ENCODE measurements around the gene HS6ST1. TPM values are rescaled to one million over a fixed set of nuclear protein-coding genes. Genes with fewer than 3 reads are reported as not detected.
"Not testable (repeated sequence)": the region's sequence is repeated elsewhere in the genome, so short reads cannot be mapped to it uniquely, and the experiment has no call there.

HS6ST1 gene
- total RNA-seq, 2 experiments from 2014 or later = 16.1 to 17.4 TPM

DNA sequence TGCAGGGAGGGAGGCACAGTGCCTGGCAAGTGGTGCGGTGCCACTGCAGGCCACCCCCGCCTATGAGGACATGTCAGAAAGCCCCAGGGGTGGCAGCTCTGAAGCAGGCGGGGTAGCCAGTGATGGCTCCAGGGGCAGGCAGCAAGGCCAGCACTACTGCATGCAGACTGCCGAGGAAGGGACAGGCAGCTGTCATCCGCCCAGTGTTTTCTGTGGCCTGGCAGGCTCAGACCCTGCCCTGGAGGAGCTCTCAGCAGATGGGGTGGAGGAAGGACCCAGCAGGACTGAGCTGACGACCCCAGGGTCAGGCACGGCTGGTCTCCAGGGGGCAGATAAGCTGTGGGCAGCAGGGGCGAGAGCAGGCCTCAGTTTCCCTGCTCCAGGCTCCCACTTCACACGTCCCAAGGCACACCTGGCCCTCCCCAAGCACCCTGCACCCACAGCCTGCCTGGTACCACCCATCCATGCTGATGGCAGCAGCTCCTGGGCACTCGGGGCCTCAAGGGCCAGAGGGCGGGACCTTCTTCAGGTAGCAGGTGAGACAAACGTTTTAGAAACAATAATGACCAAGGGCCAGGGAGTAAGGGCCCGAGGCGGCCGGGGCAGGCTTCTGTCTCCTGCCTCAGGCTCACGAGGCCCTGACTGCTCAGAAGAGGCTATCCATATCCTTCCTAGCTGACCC is 48.5 kb downstream of the HS6ST1 start:
- H3K9me3 Mint-ChIP-seq = peaks cover 9% of the 10 kb centered on the region
- H3K4me1 Mint-ChIP-seq = peaks cover 3% of the 10 kb centered on the region
- H3K27me3 Mint-ChIP-seq = no peaks in the 10 kb centered on the region
- peaks cover 14% of the 10 kb centered on the region for H3K36me3 Mint-ChIP-seq
- DNase-seq = no peak
- no peak overlapping the region for H3K27ac Mint-ChIP-seq
- no peak overlapping the region for H3K4me3 Mint-ChIP-seq

DNA sequence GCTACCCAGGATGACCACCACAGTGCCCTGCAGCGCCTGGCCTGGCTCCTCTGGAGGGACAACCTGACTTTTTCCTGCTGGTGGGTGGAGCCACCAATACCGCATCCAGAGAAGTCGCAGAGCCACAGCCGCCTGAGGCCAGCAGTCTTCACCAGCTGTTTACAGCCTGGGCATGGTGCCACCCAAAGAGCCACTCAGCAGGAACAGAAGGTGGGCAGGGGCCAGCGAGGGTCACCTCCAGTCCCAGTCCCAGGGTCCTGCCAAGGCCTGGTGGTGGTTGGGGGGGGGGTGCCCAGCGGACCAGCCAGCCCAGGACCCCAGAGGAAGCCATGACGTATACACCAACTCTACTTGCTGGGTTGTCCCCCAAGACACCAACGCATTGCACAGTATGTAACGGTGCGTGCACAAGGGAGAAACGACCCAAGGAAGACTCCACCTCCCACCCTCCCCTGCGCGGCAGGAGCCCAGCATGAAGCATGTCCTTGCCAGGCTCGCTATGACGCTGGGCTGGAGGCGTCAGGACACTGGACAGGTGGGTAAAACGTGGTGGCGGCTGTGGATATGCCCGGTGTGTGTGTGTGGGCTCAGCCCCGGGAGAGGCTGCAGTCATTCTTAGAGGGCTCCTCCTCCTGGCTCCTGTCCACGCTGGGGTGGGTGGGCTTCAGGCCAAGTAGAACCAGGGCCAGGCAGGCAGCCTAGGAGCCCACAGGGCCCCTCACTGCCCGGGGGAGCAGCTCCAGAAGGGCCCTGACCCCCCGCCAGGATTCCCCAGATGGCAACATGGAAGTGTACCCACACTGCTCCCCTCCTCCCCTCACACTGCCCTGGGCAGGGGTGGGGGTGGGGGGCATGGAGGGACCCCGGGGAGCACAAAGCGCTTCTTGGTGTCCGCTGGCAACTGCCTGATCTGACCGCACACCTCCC is 49.3 kb downstream of the HS6ST1 start:
- peaks cover 4% of the 10 kb centered on the region for H3K9me3 Mint-ChIP-seq
- no peak overlapping the region for H3K4me3 Mint-ChIP-seq
- peaks cover 5% of the 10 kb centered on the region for H3K4me1 Mint-ChIP-seq
- no peak for DNase-seq
- peaks cover 6% of the 10 kb centered on the region for H3K36me3 Mint-ChIP-seq
- no peak overlapping the region for H3K27ac Mint-ChIP-seq
- H3K27me3 Mint-ChIP-seq = no peaks in the 10 kb centered on the region

DNA sequence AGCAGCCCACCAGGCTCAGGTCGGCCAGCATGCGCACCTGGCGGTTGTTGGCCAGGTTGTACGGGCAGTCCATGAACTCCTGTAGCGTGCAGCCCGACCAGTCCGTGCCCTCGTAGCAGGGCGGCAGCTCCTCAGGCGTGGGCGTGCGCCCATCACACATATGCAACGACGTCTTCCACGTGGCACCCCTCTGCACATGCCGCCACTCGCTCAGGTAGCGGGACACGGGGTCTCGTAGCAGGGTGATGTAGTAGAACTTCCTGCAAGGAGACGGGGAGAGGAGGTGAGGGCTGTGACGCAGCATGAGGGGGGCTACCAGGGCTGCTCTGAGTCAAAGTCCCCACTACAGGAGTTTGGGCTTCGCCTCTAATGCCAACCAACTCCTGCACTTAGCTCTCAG is 50.1 kb downstream of the HS6ST1 start:
- not testable (repeated sequence) for H3K4me1 Mint-ChIP-seq, H3K27ac Mint-ChIP-seq, H3K36me3 Mint-ChIP-seq, DNase-seq, H3K4me3 Mint-ChIP-seq, H3K27me3 Mint-ChIP-seq, H3K9me3 Mint-ChIP-seq

DNA sequence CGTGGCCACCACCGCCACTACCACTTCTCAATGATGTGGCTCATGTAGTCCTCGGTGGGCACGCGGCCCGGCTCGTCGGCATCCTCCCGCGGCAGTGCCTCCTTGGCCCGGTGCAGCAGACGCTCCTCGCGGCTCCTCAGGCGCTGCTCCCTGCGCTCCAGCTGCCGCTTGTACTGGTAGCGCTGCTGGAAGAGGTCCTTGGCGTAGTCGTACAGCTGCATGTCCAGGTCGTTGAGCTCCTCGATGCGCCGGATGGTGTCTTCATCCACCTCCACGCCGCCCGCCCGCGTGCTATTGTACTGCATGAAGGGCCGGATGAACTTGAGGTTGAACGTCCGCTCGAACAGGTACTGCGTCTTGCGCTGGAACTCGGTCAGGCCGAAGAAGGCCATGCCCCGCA is 50.5 kb downstream of the HS6ST1 start:
- not testable (repeated sequence) for H3K27ac Mint-ChIP-seq, H3K36me3 Mint-ChIP-seq, H3K4me1 Mint-ChIP-seq, H3K4me3 Mint-ChIP-seq, H3K27me3 Mint-ChIP-seq, DNase-seq, H3K9me3 Mint-ChIP-seq

DNA sequence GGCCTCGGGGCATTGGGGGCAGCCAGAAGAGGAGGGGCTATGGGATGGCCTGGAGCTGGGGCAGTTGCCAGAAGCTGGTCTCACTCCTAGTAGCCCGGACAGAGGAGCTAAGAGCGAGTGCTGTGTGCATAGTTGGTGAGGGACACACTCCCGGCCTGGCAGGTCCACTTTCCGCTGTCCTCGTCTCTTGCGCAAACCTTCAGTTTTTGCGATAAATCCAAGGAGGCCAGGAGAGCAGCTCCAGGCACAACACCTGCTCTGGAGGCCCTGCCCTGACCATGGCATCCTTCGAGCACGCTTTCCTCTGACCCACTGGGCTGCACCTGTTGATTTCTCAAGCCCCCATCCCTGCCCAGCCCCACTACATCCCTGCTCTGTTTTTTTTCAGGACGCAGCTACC is 51.0 kb downstream of the HS6ST1 start:
- not testable (repeated sequence) for H3K9me3 Mint-ChIP-seq, H3K27ac Mint-ChIP-seq, H3K4me1 Mint-ChIP-seq, H3K27me3 Mint-ChIP-seq, H3K4me3 Mint-ChIP-seq, DNase-seq, H3K36me3 Mint-ChIP-seq

DNA sequence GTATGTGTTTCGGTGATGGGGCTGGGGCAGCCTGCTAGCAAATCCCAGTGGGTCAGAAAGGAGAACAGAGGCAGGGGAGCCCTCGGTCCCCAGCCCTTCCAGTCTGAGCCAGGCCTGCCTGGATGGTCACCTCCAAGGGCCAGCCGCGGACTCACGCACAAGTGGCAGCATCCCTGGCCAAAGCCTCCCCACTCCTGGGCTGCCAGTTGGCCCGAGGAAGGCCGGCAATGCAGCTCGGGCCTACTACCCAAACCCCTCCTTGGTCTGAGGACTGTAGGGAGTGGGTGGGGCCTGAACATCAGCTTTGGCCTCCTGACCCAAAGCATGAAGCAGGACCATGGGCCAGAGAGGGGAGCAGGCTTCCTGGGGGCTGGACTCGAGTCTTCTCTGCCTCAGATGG is 51.5 kb downstream of the HS6ST1 start:
- not testable (repeated sequence) for DNase-seq, H3K4me3 Mint-ChIP-seq, H3K9me3 Mint-ChIP-seq, H3K27ac Mint-ChIP-seq, H3K27me3 Mint-ChIP-seq, H3K4me1 Mint-ChIP-seq, H3K36me3 Mint-ChIP-seq

DNA sequence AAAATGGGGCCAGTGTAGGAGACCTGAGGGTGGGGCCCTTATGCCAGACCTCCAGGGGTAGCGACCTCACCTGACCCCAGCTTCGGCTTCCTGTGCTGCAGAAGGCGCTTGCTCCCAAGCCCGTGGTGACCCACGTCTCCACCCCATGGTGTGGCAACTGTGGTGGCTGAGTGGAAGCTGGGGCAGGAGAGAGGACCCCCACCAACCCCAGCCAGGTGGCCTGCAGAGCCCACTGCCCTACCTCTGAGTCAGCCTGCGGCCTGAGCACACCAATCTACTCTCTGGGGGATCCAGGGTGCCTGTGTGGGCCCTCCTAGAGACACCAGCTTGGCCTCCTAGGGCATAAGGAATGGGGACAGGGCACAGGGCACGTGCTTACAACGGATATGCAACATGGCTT is 52.2 kb downstream of the HS6ST1 start:
- not testable (repeated sequence) for DNase-seq, H3K4me1 Mint-ChIP-seq, H3K36me3 Mint-ChIP-seq, H3K27me3 Mint-ChIP-seq, H3K4me3 Mint-ChIP-seq, H3K27ac Mint-ChIP-seq, H3K9me3 Mint-ChIP-seq

DNA sequence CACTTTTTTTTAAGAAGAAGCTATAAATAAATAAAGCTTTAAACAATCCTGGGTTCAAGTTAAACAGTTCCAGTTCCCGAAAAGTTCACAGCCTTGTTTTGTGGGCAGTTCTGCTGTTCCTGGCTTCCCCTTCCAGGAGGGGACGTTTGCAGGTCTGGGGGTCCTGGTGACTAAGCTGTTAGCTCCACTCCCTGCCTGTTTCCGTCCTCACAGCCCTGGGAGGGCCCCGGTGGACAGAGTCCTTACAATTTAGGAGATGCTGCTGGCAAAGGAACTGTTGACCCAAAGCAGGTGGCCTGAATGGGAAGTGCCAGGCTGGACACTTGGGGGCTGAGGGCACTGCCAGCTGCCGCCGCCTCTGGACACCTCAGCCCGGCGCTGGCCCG is 53.1 kb downstream of the HS6ST1 start:
- not testable (repeated sequence) for H3K4me1 Mint-ChIP-seq, H3K27ac Mint-ChIP-seq, H3K4me3 Mint-ChIP-seq, DNase-seq, H3K9me3 Mint-ChIP-seq, H3K36me3 Mint-ChIP-seq, H3K27me3 Mint-ChIP-seq

DNA sequence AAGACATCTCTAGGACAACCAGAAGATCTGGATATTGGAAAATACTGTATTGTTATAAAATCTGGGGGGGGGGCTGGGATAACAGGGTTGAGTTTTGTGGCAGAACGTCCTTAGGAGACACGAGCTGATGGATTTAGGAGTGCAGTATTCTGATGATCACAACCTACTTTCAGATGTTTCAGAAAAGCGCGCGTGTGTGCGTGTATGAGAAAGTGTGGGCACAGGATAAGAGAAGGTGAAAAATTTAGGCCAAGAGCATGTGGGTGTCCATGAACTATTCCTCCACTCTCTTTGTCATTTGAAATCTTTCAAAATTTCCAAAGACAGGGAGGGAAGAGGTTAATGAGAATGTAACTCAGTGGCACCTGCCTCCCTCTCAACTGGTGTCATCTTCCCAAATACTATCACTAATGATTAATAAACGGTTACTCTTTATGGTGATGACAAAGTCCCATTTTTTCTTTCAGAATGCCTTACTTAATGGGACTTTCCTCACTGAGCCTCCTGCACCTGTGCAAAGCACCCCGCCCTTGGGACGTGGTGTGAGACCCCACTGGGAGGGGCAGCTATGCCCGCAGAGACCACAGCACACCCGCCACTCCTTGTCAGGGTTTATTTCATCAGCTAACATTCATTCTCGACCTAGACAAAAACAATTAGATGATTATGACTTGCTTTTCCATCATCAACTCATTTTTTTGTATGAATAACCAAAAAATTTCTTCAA is 53.6 kb downstream of the HS6ST1 start:
- Mint-ChIP-seq H3K27me3 (no peaks in the 10 kb centered on the region), H3K36me3 (no peaks in the 10 kb centered on the region), H3K4me1 (peaks cover 3% of the 10 kb centered on the region), H3K27ac (no peak overlapping the region), H3K4me3 (no peak overlapping the region), H3K9me3 (no peaks in the 10 kb centered on the region)
- DNase-seq = no peak

DNA sequence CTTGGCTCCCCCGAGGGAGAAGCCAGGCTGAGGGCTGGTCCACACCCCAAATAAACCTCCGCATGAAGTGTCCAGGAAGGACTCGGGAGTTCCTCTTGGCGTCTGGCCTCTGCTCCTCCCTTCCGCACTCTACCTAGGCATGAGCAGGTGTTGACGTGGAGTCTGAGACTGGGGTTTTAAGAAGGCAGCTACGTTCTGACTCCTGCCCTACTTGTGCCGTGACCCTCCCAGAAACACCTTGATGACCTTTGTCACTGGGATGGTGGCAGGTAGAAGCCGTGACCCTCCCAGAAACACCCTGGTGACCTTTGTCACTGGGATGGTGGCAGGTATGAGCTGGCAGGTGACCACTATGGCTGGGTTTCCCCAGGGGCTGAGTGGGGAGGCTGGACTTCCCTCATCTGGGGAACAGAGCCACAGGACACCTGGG is 54.8 kb downstream of the HS6ST1 start:
- no peak for DNase-seq

DNA sequence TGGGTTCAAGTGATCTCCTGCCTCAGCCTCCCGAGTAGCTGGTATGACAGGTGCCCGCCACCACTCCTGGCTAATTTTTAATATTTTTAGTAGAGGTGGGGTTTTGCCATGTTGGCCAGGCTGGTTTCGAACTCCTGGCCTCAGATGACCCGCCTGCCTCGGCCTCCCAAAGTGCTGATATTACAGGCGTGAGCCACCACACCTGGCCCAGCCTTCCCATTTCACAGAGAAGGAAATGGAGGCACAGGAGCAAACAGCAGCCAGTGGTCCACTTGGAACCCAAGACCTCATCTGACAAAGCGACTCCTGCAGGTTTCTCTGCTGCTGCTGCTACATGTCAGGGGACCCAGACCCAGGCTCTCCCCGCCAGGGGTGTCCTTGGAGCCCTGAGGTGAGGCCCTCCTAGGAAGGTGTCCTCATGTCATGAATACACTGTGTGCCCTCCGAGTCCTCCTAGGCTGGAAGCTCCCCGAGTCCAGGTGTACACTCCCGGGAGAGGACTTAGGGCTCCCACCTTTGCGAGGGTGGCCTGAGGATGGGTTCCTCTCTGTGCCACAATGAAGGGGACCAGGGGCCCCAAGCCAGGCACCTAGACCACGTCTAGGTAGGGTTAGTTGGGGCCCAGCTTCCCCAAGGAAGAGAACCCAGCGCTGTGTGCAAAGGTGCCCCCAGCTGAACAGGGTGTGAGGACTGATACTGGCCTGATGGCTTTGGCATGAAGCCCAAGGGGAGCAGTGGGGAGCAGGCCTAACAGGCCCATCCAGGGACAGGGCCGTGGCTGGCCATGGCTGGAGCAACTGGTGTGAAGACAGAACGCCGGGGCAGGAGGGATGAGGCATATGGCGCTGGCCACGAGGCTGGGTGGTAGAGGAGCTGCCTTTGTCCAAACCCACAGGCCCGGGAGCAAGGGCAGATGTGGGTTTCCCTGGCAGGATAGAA is 56.1 kb downstream of the HS6ST1 start:
- no peaks in the 10 kb centered on the region for H3K27me3 Mint-ChIP-seq
- no peak for DNase-seq
- no peaks in the 10 kb centered on the region for H3K9me3 Mint-ChIP-seq
- H3K4me3 Mint-ChIP-seq = no peak overlapping the region
- H3K36me3 Mint-ChIP-seq = no peaks in the 10 kb centered on the region
- H3K27ac Mint-ChIP-seq = no peak overlapping the region
- peaks cover 3% of the 10 kb centered on the region for H3K4me1 Mint-ChIP-seq

More for the DNA sequence above, 54.8 kb downstream of the HS6ST1 start:
- H3K4me1 Mint-ChIP-seq = peaks cover 3% of the 10 kb centered on the region
- no peaks in the 10 kb centered on the region for H3K27me3 Mint-ChIP-seq
- no peak overlapping the region for H3K4me3 Mint-ChIP-seq
- H3K9me3 Mint-ChIP-seq = no peaks in the 10 kb centered on the region
- H3K27ac Mint-ChIP-seq = no peak overlapping the region
- H3K36me3 Mint-ChIP-seq = no peaks in the 10 kb centered on the region

DNA sequence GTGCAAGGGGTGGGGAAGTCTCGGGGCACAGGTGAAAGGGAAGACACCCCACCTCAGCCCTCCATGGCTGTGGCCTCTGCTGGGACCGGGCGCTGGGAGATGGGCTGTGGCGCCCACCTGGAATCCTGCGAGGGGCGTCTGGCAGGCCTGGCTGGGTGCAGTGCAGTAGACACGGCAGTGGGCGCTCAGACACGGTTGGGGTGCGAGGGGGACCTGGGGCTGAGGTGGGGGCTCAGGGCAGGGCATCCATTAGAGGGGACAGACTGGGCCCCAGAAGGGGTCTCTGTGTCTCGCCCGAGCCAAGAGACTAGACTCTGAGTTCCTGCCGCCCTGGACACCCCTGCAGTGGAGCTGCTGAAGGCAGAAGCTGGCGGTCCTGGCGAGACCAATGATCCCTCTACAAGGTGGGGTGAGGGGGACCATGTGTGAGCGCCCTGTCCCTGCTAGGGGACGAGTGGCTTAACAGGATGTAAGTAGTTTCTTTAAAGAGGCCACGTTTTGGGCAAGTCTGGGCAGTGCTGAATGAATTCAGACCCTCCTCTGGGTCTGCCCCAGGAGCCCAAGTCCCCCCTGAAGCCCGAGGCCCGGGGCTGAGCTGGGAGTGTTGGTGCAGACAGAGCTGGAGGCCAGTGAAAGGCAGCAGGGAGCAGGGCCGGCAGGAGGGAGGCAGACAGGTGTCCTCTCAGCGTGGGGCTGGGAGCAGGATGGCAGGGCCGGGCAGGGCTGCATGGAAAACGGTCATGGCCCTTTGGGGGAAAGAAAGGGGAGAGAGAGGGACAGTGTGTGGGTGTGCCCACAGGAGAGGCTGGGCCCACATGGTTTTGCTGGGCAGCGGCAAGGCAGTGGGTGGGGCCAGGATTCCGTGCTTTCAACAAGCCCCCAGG is 57.2 kb downstream of the HS6ST1 start:
- no peak for DNase-seq
- H3K4me3 Mint-ChIP-seq = no peak overlapping the region
- no peaks in the 10 kb centered on the region for H3K27me3 Mint-ChIP-seq
- H3K4me1 Mint-ChIP-seq = peaks cover 3% of the 10 kb centered on the region
- no peaks in the 10 kb centered on the region for H3K9me3 Mint-ChIP-seq
- no peaks in the 10 kb centered on the region for H3K36me3 Mint-ChIP-seq
- no peak overlapping the region for H3K27ac Mint-ChIP-seq

DNA sequence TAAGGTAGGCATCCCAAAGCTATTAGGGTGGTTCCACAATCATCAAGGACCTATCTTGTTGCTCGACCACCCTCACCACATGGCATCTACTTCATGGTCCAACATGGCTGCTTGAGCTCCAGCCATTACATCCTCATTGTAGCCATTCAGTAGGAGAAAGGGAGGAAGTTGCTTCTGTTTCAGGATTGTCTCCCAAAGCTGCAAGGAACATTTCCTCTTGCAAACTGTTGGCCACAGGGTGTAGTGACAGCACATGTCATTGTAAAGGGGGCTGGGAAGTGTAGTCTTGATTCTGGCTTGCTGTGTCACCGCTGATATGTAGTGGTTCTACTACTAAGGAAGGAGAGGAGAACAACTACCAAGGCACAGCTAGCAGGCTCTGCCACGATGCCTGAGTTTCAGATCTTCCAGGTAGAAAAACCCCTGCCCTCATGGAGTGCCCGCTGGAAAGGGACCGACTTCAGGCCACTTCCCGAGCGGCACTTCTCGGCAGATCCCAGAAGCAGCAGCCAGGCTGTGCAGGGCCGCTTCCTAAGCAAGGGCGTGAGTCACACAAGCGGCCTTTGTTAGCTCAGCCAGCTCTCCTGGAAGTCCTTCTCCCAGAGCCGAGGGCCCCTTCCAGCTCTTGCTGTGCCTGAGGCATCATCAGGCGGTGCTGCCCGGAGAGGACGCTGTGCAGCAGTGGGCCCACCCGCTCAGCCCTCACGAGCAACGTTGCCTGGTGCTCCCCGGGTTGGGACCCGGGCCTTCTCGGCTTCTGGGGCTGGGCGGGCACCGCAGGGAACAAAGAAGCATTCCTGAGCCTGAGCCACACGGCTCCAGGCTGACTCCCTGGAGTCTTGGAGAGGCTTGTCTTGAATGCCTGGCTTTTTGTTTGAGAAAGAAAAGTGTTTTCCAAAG is 58.2 kb downstream of the HS6ST1 start:
- Mint-ChIP-seq H3K4me1 (peaks cover 3% of the 10 kb centered on the region), H3K4me3 (no peak overlapping the region), H3K27me3 (no peaks in the 10 kb centered on the region), H3K27ac (no peak overlapping the region), H3K9me3 (no peaks in the 10 kb centered on the region), H3K36me3 (no peaks in the 10 kb centered on the region)
- DNase-seq = no peak

All from activated naive CD8-positive, alpha-beta T cell treated with anti-CD3 and anti-CD28 coated beads for 36 hours (primary cell).